GM19397 (cell line): ENCODE data around the gene POPDC2.

Source experiments
- ATAC-seq: cut with Tn5 transposase; IDR thresholded peaks from one replicate; pipeline ENCODE4 v1.9.1; 2021; ENCODE audit warnings: mild to moderate bottlenecking, moderate library complexity; ENCODE audit not compliant: unreplicated experiment

POPDC2 gene

DNA sequence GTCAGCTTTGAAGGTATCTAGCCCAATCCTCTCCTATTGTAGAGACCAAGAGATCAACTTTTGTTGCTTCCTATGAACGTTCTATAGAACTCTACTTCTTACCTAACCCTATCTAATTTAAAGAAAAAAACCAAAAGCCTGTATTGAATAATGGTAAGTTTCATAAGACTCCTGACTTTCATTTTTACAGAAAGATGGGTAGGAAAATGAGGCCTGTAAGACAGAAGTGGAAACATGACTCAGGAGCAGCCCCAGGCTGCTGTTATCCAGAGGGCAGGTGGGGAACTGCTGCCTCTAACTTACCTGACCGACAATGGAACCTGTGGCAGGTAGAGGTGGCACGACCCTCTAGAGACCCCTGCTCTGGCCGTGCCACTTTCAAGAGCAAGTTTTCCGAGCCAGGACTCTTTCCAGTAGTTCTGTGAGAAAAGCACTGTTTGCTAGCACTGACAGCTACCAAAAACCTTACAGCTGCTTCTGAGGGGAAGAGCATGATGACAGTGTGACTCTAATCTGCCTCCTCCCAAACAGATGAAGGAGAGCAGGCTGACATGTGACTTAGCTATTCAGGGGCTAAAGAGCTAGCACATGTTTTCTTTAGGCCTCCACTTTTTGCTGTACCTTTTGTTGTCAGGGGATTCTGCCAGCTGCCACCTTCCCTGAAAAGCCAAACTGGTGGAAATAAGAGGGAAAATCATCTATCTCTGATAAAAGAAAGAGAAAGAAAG, 17.5 kb downstream of the POPDC2 start:
- ATAC-seq = no peak

DNA sequence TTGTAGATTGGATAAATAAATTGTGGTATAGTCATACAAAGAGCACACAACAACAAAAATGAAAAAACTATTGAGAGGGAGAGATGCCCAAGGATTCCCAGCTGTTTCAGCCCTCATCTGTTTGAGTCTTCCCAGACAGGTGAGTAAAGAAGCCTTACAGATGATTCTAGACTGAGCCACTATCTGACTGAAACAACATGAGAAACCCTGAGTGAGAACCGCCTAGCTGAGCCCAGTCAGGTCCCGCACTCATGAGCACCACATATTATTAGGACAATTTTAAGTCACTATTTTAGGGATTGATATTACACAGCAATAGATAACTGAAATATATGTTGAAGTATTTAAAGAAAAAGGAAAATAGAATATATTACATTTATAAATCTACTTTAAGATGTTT, 19.0 kb downstream of the POPDC2 start:
- no peak for ATAC-seq

DNA sequence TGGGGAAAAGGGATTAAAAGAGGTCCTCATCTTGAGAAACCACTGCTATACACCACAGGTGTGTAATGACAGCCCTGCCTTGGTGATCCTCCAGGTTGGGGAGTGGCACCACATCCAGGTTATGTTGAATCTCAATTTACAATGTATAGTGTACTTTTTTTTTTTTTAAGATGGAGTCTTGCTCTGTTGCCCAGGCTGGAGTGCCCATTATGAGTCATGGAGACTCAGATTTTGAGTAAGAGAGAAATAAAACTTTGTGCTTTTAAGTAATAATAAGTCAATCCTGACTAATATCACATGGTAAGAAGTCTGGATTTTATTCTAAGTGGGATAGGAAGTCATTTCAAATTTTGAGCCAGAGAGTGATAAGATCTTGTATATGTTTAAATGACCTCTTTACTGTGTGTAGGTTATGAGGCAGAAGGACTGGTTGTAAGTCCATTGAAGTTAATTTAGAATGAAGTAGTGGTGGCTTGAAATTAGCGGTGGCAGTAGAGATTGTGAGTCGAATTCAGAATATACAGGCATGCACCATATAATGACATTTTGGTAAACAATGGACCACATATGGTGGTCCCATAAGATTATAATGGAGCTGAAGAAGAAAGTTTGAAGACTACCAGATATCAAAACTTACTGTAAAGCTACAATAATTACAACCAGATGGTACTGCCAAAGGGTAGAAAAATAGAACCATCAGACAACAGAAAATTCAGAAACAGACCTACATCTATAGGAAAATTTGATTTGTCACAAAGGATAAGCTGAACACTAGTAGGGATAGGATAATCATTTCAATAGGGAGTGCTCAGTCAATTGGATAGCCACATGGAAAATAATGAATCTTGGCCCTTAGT, 20.7 kb downstream of the POPDC2 start:
- no peak for ATAC-seq

DNA sequence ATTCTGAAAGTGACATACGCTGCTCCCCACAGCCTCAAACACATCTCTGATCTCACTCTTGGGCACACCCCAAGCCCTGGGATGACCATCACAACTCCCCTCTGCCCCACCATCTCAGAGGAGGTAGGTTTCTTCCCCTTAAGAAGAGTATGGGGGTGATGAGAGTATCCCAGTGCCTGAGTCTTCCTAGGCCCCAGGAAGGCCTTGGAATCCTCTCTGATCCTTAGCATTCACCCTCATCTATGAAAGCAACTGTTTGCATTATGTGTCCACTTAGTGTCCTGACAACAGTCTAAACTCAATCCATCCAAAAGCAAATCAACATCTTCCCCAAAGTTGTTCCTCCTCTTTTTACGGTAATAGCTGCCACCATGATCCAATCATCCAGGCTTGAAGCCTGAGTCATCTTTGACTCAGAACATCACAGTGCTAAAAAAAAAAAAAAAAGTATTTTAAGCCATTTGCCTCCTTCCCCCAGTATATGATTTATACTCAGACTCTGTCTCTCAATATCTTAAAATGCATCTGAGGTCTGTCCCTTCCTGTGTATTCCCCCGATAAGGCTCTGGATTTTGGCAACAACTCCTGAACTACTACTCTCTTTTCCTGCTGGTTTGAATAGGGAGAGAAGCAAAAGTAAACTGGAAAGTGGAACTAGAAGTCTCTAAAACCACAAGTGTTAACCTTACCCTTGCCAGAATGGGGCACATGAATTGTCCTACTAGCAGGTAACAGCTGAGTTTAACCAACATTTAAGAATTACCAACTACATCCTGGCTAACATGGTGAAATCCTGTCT, 22.5 kb downstream of the POPDC2 start:
- peak; percentile 31 for ATAC-seq

DNA sequence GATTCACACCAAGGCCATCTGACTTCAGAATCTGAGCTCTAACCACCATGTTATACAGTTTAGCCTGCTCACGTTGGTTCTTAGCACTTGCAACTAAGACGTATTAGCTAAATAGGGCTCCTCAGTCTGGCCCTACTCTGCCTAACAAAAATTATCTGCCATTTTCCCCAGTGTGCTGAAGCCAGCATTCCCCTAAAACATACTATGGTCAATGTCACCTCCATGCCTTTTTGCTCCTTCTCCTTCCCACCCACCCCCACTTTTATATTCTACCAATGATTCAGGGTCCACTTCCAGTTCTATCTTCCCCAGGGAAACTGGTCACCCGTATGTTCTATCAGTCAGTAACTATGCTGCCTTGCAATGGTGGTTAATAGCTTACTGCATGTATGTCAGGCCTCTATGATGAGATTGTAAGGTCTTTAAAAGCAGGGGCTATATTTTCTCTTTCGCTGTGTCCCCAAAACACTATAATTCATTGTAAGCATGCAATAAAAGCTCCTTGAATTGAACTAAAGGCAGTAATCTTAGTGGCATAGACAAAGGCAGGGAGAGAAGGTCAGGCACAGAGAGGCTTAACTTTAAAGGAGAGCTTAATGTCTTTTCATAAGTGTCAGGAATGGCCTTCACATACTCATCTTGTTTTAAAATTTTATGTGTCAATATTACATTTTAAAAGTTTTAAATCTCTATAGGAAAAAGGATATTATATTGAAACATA, 23.3 kb downstream of the POPDC2 start:
- no peak for ATAC-seq

DNA sequence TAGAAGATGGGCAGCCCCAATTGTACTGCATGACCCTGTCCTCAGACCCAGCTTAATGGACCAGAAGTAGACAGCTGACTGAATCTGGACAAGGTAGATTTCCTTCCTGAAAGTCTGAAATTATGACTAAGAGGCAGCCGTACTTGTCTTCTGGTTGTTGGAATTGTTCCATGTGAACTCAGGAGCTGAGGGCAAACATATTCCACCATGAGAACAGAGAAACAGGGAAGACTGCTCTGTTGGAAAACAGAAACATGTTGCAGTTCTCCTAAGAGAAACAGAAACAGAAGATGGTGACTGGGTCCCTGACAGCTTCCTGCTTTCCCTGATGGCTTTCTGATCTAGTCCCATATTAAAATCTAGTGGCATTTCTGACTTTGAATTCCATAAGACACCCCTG, 24.1 kb downstream of the POPDC2 start:
- ATAC-seq = no peak

DNA sequence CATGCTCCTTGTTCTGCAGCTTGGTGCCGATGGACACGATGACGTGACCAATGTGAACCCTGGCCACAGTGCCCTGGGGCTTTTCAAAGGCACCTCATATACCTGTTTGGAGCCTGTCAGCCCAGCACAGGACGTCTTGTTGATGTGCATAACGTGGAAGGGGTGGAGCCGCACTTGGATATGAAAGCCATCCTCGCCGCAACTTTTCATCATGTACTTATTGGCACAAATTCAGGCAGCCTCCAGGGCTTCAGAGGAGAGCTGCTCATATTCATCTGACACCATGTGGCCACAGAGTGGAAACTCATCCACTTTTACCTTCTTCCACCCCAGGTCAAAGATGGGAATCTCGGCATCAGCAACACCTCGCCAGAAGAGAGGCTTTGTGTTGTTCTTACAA, 24.7 kb downstream of the POPDC2 start:
- ATAC-seq = no peak

DNA sequence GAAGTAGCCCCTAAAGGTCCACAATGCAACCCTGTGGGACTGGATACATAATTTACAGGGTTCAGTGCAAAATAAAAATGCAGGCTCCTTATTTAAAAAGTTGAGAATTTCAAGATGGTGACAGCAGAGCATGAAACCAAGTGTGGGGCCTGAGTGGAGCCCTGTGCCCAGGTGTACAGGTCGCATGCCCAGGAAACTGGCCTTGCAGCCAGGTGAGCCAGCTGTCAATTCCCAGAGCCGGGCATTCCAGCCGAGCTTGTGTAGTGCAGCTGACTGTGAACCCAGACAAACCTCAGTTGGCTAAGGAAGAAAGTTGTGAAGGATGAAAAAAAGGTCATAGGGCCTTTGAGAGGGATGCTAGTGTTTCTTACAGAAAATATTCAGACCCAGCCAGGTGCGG, 27.6 kb downstream of the POPDC2 start:
- ATAC-seq = no peak

DNA sequence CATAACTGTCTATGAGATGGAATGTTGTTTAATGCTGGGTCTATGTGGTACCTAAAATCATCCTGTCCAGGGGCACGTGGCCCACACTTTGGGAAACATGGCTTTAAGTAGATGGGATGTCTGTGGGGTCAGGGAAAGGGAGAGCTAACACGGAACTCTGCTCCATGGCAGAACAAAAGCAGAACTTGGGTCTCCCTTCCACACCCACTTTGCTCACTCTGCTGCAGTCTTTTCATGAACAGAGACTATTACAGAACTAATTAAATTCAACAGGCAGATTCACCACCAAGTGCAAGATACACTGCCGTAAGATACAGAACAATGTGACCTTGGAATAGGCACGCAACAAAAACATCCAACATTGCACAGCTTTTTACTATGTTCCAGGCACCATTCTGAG, 28.2 kb downstream of the POPDC2 start:
- ATAC-seq = no peak

DNA sequence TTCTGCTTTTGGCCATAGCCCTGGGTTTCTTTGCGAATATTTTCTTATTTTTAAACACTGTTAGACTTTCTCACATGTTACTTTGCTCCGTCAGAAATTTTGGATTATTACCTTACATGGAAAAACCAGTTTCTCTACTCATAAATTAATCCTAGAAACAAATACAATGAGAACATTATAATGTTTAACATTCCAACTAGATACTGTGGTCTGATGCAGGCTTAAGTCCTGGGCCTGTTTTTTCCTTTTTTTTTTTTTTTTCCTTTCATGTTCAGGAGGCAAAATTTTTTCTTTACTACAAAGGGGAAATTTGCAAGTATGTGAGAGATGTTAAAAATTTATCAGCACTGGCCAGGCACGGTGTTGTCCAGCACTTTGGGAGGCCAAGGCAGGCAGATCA, 28.9 kb downstream of the POPDC2 start:
- ATAC-seq = no peak

DNA sequence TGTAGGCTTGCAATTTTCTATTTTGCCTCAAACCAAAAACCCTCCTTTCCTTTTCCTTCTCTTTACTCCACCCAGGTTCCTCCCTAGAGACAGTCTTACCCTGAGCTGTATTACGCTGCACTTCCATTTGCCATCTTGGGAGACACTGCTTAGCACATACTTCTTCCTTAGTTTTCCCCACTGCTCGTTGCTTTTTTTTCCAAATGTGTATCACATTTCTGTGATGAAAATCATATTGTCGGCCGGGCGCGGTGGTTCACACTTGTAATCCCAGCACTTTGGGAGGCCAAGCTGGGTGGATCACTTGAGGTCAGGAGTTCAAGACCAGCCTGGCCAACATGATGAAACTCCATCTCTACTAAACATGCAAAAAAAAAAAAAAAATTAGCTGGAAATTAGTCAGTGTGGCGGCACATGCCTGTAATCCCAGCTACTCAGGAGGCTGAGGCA, 29.5 kb downstream of the POPDC2 start:
- no peak for ATAC-seq

DNA sequence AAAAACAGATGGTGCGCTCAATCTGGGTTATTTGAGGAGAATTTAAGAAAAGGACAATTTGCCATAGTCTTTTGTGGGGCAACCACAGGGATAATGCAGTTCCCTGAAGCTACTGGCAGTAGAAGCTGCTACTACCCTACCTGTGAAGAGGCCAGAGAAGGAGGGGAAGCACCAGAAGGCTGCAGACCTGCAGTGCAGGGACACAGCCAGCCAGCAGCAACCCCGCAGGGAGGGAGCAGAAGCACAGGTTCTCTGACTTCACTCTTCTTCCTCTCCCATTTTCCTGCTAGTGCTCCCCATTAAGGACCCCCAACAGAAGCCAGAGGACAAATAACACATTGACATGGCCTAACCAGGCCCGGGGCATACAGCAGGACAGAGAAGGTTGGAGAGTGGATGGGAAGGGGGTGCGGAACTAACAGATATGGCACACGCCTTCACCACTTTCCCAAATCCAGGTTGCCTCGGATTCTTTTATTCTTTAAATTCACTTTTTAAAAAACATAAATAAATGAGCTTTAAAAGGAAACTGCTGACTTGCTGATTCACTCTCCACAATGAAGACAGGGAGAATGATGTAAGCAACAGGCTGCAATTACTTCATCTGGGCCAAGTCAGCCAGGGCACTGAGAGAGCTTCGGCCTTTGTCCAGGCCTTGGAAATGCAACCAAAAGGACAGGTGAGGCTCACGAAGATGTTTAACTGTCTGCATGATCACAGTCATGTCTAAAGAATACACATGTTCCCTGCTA, 30.1 kb downstream of the POPDC2 start:
- ATAC-seq = no peak

DNA sequence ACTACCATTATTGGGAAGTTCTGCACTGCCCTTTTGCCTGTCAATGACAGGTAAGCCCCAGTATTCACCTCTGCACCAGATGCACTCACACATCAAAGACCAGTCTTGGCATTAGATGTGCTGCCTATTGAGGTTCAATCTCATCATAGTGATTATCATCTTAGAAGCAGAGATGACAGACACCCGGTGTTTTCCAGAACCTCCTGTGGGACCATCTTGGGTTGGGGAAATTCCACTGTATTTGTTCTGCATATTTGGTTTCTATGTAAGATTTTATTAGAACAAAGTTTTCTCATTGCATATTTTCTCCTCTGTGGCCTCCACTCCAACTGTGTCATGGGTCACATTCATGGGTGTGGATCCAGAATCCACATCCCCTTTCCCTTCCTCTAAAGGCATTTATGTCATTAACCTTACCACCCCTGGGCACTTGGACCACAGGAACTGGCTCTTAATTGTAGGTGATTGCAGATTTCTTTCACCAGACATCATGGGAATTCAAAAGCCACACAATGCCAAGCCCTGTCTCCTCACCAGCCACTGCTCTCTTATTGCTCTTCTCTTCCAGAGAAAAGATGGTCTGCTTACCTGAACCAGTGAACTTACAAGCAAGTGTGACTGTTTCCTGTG, 31.5 kb downstream of the POPDC2 start:
- ATAC-seq = peak; percentile 32

DNA sequence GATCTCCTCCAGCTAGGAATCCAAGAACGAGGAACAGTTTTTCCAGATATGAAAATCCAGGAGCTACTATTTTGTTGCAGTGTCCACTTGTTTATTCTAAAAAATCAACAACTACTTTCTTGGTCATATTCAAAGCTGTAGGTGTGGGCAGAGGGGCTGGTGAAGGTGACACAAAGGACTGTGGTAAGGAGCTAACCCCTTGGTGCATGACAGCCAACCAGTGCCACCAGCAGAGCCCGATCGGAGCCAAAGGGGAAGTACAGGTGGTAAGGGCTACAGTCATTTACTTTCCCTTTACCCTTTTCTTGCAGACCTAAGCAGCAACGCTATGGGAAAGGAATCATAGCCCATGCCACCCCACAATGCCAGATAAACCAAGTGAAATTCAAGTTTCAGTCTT, 32.0 kb downstream of the POPDC2 start:
- peak; percentile 63 for ATAC-seq

DNA sequence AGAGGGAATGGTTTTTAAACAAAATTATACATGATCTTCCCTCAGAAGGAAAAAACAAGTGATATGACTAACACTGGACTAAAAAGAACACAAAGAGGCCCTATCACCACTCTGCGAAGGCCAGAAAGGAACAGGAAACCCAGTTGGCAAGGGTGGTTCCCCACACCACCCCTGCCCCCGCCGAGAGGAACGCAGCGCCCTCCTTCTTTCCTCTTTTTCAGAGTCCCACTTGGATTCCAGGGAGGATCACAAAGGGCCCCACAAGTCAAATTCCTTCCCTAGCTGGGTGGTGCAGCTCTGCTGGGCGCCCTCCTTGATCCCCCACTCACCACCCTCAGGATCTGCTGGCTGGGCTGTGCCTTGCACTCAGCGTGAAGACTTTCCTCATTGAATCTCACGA, 32.9 kb downstream of the POPDC2 start:
- no peak for ATAC-seq

DNA sequence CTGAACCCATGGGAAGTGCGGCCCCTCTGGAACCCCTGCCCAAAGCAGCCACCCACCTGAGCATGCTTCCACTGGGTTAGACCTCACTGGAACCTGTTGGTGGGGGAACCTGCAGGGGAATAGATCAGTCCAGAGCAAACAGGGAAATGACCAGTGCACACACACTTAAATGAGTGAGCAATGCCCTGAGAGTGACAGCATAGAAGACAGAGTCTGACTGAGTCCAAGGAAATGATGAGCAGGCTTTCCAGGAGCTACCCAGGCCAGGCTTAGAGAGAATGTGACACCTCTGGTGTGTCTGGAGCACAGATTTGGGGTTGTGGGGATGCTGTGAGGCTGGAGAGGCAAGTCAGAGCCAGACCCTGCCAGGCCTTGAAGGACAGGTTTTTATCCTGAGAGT, 34.2 kb downstream of the POPDC2 start:
- no peak for ATAC-seq

DNA sequence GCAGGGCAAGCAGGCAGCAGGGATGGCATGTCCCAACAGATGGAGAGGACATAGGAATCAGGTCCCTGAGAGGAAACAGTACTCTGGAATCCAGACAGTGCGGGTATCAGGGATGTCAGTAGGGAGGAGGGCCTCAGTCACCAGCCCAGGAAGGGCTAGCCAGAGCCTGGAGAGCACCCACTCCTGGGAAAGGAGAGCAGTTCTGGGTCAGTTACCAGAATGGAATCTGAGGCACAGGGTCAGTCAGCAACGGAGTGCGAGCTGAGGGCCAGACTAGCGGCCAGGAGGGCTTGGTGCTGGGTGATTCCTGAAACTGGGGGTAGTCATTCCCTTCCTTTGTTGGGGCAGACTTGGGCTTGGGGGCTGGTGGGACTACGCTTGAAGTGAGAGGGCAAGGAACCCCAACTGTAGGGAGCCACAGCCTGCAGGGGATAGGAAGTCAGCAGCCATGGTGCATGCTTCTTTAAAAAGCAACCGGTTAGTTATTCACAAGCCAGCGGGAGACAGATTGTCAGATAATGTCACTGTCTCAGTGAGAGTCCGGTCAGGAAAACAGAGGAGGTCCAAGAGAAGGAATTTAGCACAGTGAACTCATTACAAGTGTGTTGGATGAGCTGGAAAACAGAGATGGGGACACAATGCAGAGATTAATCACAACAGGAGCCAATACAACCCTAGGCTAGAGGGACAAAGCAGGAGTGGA, 34.8 kb downstream of the POPDC2 start:
- no peak for ATAC-seq

DNA sequence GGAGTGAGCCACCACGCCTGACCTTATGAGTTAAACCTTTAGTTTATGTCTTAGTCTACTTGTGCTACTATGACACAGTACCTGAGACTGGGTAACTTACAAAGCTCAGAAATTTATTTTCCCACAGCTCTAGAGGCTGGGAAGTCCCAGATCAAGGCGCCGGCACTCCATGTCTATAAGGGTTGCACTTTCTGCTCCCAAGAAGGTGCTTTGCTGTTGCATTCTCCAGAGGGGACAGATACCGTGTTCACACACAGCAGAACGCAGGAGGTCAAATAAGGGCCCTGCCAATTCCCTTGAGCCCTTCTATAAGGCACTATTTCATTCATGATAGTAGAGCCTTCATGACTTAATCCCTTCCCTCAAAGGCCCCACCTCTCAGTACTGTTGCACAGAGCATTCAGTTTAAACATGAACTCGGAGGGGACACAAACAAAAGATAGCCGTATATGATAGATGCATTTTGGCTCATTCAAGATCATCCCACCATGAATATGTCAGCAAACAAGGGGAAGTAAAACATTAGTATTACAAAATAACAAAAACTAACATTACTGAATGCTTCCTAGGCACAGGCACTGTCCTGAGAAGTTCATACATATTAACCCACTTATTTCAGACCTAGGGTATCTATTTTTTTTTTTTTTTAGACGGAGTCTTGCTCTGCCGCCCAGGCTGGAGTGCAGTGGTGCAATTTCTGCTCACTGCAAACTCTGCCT, 36.2 kb downstream of the POPDC2 start:
- no peak for ATAC-seq
